Naive thymus-derived CD4-positive, alpha-beta T cell (primary cell): ENCODE measurements around the gene MADD. TPM values are rescaled to one million over a fixed set of nuclear protein-coding genes. Genes with fewer than 3 reads are reported as not detected.

Experiments used
- ATAC-seq: fragments of 150-1000 bp; cut with Tn5 transposase; 2 replicates; pipeline ENCODE4 v1.10.0; 2021; ENCODE audit warnings: mild to moderate bottlenecking, moderate library complexity
- CTCF ChIA-PET: fragments of 350-600 bp; sonication (Branson Sonifier 250); formaldehyde crosslinking; loops from one replicate; lab custom pipeline; 2021; ENCODE audit warnings: antibody characterized with exemption; lab: Charles Lee
- POLR2A ChIA-PET: fragments of 350-600 bp; sonication (Branson Sonifier 250); formaldehyde crosslinking; loops from one replicate; lab custom pipeline; 2021; ENCODE audit warnings: antibody characterized with exemption, inconsistent platforms; lab: Charles Lee
- DNase-seq, 9 donors: peaks; one replicate each; pipeline versions ENCODE4 v3.0.0 to v3.0.0-alpha.2; 2020 to 2022; ENCODE audit warnings: mixed read lengths in 1 of 9
- H3K27ac ChIP-seq: one replicate; pipeline ENCODE4 v1.7.0; 2013; ENCODE audit warnings: mild to moderate bottlenecking, low read depth, low read length, moderate library complexity
- H3K27me3 ChIP-seq, 2 donors: one replicate each; pipeline ENCODE4 v1.7.0; 2013; ENCODE audit warnings: low read length in 2 of 2, mild to moderate bottlenecking in 2 of 2, moderate library complexity in 2 of 2; ENCODE audit not compliant: control insufficient read depth in 2 of 2, insufficient read depth in 2 of 2
- H3K36me3 ChIP-seq, 3 experiments: 1 replicate in 2 of 3; 2 replicates in 1 of 3; pipeline ENCODE4 v1.7.0; 2013; ENCODE audit warnings: low read length in 3 of 3, mild to moderate bottlenecking in 3 of 3, moderate library complexity in 1 of 3; ENCODE audit not compliant: insufficient read depth in 3 of 3, control insufficient read depth in 2 of 3
- H3K4me1 ChIP-seq, 2 donors: one replicate each; pipeline ENCODE4 v1.7.0; 2013; ENCODE audit warnings: low read length in 2 of 2, mild to moderate bottlenecking in 2 of 2, moderate library complexity in 1 of 2; ENCODE audit not compliant: control insufficient read depth in 2 of 2, insufficient read depth in 2 of 2
- H3K4me3 ChIP-seq: 2 replicates; pipeline ENCODE4 v1.7.0; 2013; ENCODE audit warnings: mild to moderate bottlenecking, low read length
- H3K9me3 ChIP-seq, 3 experiments: 1 replicate in 2 of 3; 2 replicates in 1 of 3; pipeline ENCODE4 v1.7.0; 2013; ENCODE audit warnings: low read length in 3 of 3; ENCODE audit not compliant: control insufficient read depth in 2 of 3
- H3K27ac Mint-ChIP-seq, 9 donors: one replicate each; pipeline ENCODE4 v1.8.0; 2020 to 2022; ENCODE audit warnings: mixed read lengths in 9 of 9, mild to moderate bottlenecking in 8 of 9, moderate library complexity in 5 of 9, inconsistent platforms in 2 of 9
- H3K27me3 Mint-ChIP-seq, 5 donors: one replicate each; pipeline ENCODE4 v1.8.0; 2021 to 2022; ENCODE audit warnings: mixed read lengths in 5 of 5, mild to moderate bottlenecking in 1 of 5
- H3K36me3 Mint-ChIP-seq, 5 donors: one replicate each; pipeline ENCODE4 v1.8.0; 2020 to 2022; ENCODE audit warnings: mixed read lengths in 5 of 5, mild to moderate bottlenecking in 3 of 5, inconsistent platforms in 1 of 5
- H3K4me1 Mint-ChIP-seq, 7 donors: one replicate each; pipeline ENCODE4 v1.8.0; 2020 to 2022; ENCODE audit warnings: mixed read lengths in 7 of 7, mild to moderate bottlenecking in 3 of 7, inconsistent platforms in 1 of 7
- H3K4me3 Mint-ChIP-seq, 10 donors: one replicate each; pipeline ENCODE4 v1.8.0; 2020 to 2022; ENCODE audit warnings: mild to moderate bottlenecking in 10 of 10, mixed read lengths in 10 of 10, moderate library complexity in 6 of 10, inconsistent platforms in 2 of 10
- H3K9me3 Mint-ChIP-seq, 11 donors: one replicate each; pipeline ENCODE4 v1.8.0; 2020 to 2022; ENCODE audit warnings: mixed read lengths in 11 of 11, mild to moderate bottlenecking in 4 of 11, inconsistent platforms in 1 of 11, moderate library complexity in 1 of 11
- intact Hi-C, 2 donors: fragments of 100-400 bp; cut with micrococcal nuclease; formaldehyde crosslinking; loops; one replicate each; pipeline ENCODE4 v1.15.1; 2023
- polyA plus RNA-seq, 2 donors: library from polyadenylated mRNA; unstranded; fragments of 300-500 nt; fragmentation: Illumina TruSeq; gene quantifications; one replicate each; pipeline ENCODE4 v1.2.3, GENCODE V29; 2021
- total RNA-seq, 6 experiments: library from RNA in 5 of 6; stranded (reverse) in 5 of 6; gene quantifications; 1 replicate in 5 of 6; 2 replicates in 1 of 6; pipeline ENCODE4 v1.2.3 and lab custom pipeline; 2021 to 2026

MADD gene
- total and polyA plus RNA-seq, 7 experiments from 2014 or later = 18.7 to 150 (median 117) TPM

GRCh38 chr11:47239852-47240251, 30.1 kb upstream of the MADD start:
- no peaks in the 10 kb centered on the region for H3K9me3 ChIP-seq
- Mint-ChIP-seq H3K4me1 (peaks cover 4 to 22% (median 19%) of the 10 kb centered on the region in 7 donors), H3K27ac (peak overlapping the region in 1 of 9 donors; percentile 28), H3K4me3 (no peak overlapping the region), H3K27me3 (no peaks in the 10 kb centered on the region), H3K36me3 (peaks cover 15 to 45% (median 32%) of the 10 kb centered on the region in 5 donors), H3K9me3 (no peaks in the 10 kb centered on the region)
- intact Hi-C loops = no loop called here
- DNase-seq = no peak
- no peak for ATAC-seq
- peaks cover 5 to 6% of the 10 kb centered on the region in 2 donors for H3K4me1 ChIP-seq
- ChIA-PET POLR2A (interaction anchor here (1.7 to 1.9 kb wide), 2 partner anchors 9 to 25 kb away, joined by 5 to 9 read pairs; partner anchors contain the start of genes ACP2 and DDB2), CTCF (interaction anchor here (0.6 kb wide), 1 partner anchor 349 kb away, joined by 4 read pairs; no protein-coding TSS in a partner anchor)
- H3K36me3 ChIP-seq = peaks cover 4 to 64% (median 14%) of the 10 kb centered on the region in 3 experiments
- H3K27me3 ChIP-seq = no peaks in the 10 kb centered on the region
- H3K27ac ChIP-seq = no peak overlapping the region
- no peak overlapping the region for H3K4me3 ChIP-seq

GRCh38 chr11:47241841-47242301, 28.1 kb upstream of the MADD start:
- H3K36me3 Mint-ChIP-seq = peaks cover 15 to 45% (median 32%) of the 10 kb centered on the region in 5 donors

GRCh38 chr11:47242596-47243192, 27.2 kb upstream of the MADD start:
- Mint-ChIP-seq H3K36me3 (peaks cover 15 to 44% (median 30%) of the 10 kb centered on the region in 5 donors), H3K27me3 (no peaks in the 10 kb centered on the region), H3K4me1 (peaks cover 0 to 18% (median 12%) of the 10 kb centered on the region in 7 donors), H3K27ac (peak overlapping the region in 4 of 9 donors; percentile 28 to 84 (median 58)), H3K4me3 (no peak overlapping the region), H3K9me3 (no peaks in the 10 kb centered on the region)
- no peaks in the 10 kb centered on the region for H3K27me3 ChIP-seq
- H3K4me1 ChIP-seq = peaks cover 3 to 6% of the 10 kb centered on the region in 2 donors
- H3K4me3 ChIP-seq = no peak overlapping the region
- H3K27ac ChIP-seq = no peak overlapping the region
- H3K36me3 ChIP-seq = peaks cover 4 to 77% (median 14%) of the 10 kb centered on the region in 3 experiments
- H3K9me3 ChIP-seq = no peaks in the 10 kb centered on the region
- intact Hi-C loops = no loop called here
- ATAC-seq (no peak), DNase-seq (no peak)
- ChIA-PET CTCF (interaction anchor here (1.5 kb wide), 1 partner anchor 9 kb away, joined by 11 read pairs; no protein-coding TSS in a partner anchor), POLR2A (interaction anchor here (1.9 kb wide), 1 partner anchor 28 kb away, joined by 7 read pairs; the partner anchor contains the start of gene DDB2)

More at GRCh38 chr11:47241841-47242301, 28.1 kb upstream of the MADD start:
- H3K27me3 ChIP-seq = no peaks in the 10 kb centered on the region
- no peak overlapping the region for H3K4me3 ChIP-seq
- H3K27me3 Mint-ChIP-seq = no peaks in the 10 kb centered on the region
- H3K36me3 ChIP-seq = peaks cover 4 to 77% (median 14%) of the 10 kb centered on the region in 3 experiments
- intact Hi-C loops = no loop called here
- H3K27ac Mint-ChIP-seq = peak overlapping the region in 8 of 9 donors; percentile 2 to 84 (median 58)
- H3K4me1 ChIP-seq = no peaks in the 10 kb centered on the region
- no peaks in the 10 kb centered on the region for H3K9me3 ChIP-seq
- no peak for ATAC-seq
- H3K4me3 Mint-ChIP-seq = no peak overlapping the region
- H3K27ac ChIP-seq = no peak overlapping the region
- no peaks in the 10 kb centered on the region for H3K9me3 Mint-ChIP-seq
- POLR2A ChIA-PET = interaction anchor here (1.0 to 1.9 kb wide), 2 partner anchors 18 to 27 kb away, joined by 3 to 7 read pairs; partner anchors contain the start of gene DDB2
- H3K4me1 Mint-ChIP-seq = peaks cover 0 to 12% (median 9%) of the 10 kb centered on the region in 7 donors
- DNase-seq = no peak
- CTCF ChIA-PET = interaction anchor here (0.6 to 1.5 kb wide), 3 partner anchors 8 to 74 kb away, joined by 3 to 11 read pairs (median 4); no protein-coding TSS in a partner anchor

GRCh38 chr11:47243454-47243853, 26.5 kb upstream of the MADD start:
- H3K27me3 ChIP-seq = no peaks in the 10 kb centered on the region
- H3K4me3 ChIP-seq = no peak overlapping the region
- Mint-ChIP-seq H3K27ac (peak overlapping the region in 3 of 9 donors; percentile 27 to 36 (median 29)), H3K36me3 (peaks cover 15 to 39% (median 28%) of the 10 kb centered on the region in 5 donors), H3K27me3 (no peaks in the 10 kb centered on the region), H3K4me1 (peaks cover 7 to 23% (median 17%) of the 10 kb centered on the region in 7 donors), H3K9me3 (no peaks in the 10 kb centered on the region), H3K4me3 (no peak overlapping the region)
- H3K27ac ChIP-seq = no peak overlapping the region
- intact Hi-C loops = no loop called here
- ATAC-seq (no peak), DNase-seq (no peak)
- H3K9me3 ChIP-seq = no peaks in the 10 kb centered on the region
- POLR2A ChIA-PET = interaction anchor here (1.2 to 1.9 kb wide), 3 partner anchors 8 to 28 kb away, joined by 3 to 7 read pairs (median 4); partner anchors contain the start of gene DDB2
- peaks cover 10 to 11% of the 10 kb centered on the region in 2 donors for H3K4me1 ChIP-seq
- CTCF ChIA-PET = no interaction called here
- peaks cover 4 to 73% (median 14%) of the 10 kb centered on the region in 3 experiments for H3K36me3 ChIP-seq

GRCh38 chr11:47244448-47245350, 25.2 kb upstream of the MADD start:
- Mint-ChIP-seq H3K36me3 (peaks cover 15 to 32% (median 26%) of the 10 kb centered on the region in 5 donors), H3K4me1 (peaks cover 13 to 34% (median 28%) of the 10 kb centered on the region in 7 donors), H3K9me3 (no peaks in the 10 kb centered on the region), H3K27ac (no peak overlapping the region), H3K27me3 (no peaks in the 10 kb centered on the region), H3K4me3 (no peak overlapping the region)
- no peak for DNase-seq
- H3K9me3 ChIP-seq = no peaks in the 10 kb centered on the region
- H3K36me3 ChIP-seq = peaks cover 0 to 66% (median 14%) of the 10 kb centered on the region in 3 experiments
- ChIA-PET POLR2A (interaction anchor here (1.0 to 3.5 kb wide), 4 partner anchors 10 to 29 kb away, joined by 3 to 10 read pairs (median 4); no protein-coding TSS in a partner anchor), CTCF (no interaction called here)
- H3K27ac ChIP-seq = no peak overlapping the region
- H3K4me3 ChIP-seq = no peak overlapping the region
- H3K27me3 ChIP-seq = no peaks in the 10 kb centered on the region
- H3K4me1 ChIP-seq = peaks cover 11 to 15% of the 10 kb centered on the region in 2 donors
- no peak for ATAC-seq
- intact Hi-C loops = no loop called here
